Stimulated activated naive CD8-positive, alpha-beta T cell treated with anti-CD3 and anti-CD28 coated beads, Interleukin-15, Interleukin-2, amounts not matched to agents 100 ng/mL and 50 ng/mL, for 24 hours (primary cell): Measurements from ENCODE around the gene MYO5B.

Experiments used
- H3K27ac Mint-ChIP-seq: one replicate; pipeline ENCODE4 v1.8.0; 2021; ENCODE audit warnings: mild to moderate bottlenecking, mixed read lengths
- H3K27me3 Mint-ChIP-seq: one replicate; pipeline ENCODE4 v1.8.0; 2021; ENCODE audit warnings: mixed read lengths
- H3K36me3 Mint-ChIP-seq: one replicate; pipeline ENCODE4 v1.8.0; 2021; ENCODE audit warnings: low read depth, mixed read lengths
- H3K4me1 Mint-ChIP-seq: one replicate; pipeline ENCODE4 v1.8.0; 2021; ENCODE audit warnings: low read depth, mixed read lengths
- H3K4me3 Mint-ChIP-seq: one replicate; pipeline ENCODE4 v1.8.0; 2021; ENCODE audit warnings: mild to moderate bottlenecking, mixed read lengths
- H3K9me3 Mint-ChIP-seq: one replicate; pipeline ENCODE4 v1.8.0; 2021; ENCODE audit warnings: mixed read lengths

Gene MYO5B

GRCh38 chr18:50061876-50062517, 132.9 kb downstream of the MYO5B start:
- Mint-ChIP-seq H3K27ac (no peak overlapping the region), H3K36me3 (no peaks in the 10 kb centered on the region), H3K4me3 (no peak overlapping the region), H3K9me3 (no peaks in the 10 kb centered on the region), H3K27me3 (peaks cover 25% of the 10 kb centered on the region), H3K4me1 (no peaks in the 10 kb centered on the region)

GRCh38 chr18:50060822-50061221, 134.1 kb downstream of the MYO5B start:
- Mint-ChIP-seq H3K27me3 (peaks cover 25% of the 10 kb centered on the region), H3K4me1 (no peaks in the 10 kb centered on the region), H3K27ac (no peak overlapping the region), H3K9me3 (no peaks in the 10 kb centered on the region), H3K36me3 (no peaks in the 10 kb centered on the region), H3K4me3 (no peak overlapping the region)

GRCh38 chr18:50058731-50059130, 136.2 kb downstream of the MYO5B start:
- H3K4me1 Mint-ChIP-seq, result no peaks in the 10 kb centered on the region
- no peak overlapping the region for H3K27ac Mint-ChIP-seq
- H3K4me3 Mint-ChIP-seq, result no peak overlapping the region
- no peaks in the 10 kb centered on the region for H3K36me3 Mint-ChIP-seq
- H3K9me3 Mint-ChIP-seq, result no peaks in the 10 kb centered on the region
- H3K27me3 Mint-ChIP-seq, result peaks cover 15% of the 10 kb centered on the region

- Mint-ChIP-seq H3K4me3 (no peak overlapping the region), H3K27me3 (peaks cover 8% of the 10 kb centered on the region)
These were observed 137.9 kb downstream of the MYO5B start for GRCh38 chr18:50057009-50057408.

GRCh38 chr18:50056185-50056584, 138.8 kb downstream of the MYO5B start:
- H3K36me3 Mint-ChIP-seq, result no peaks in the 10 kb centered on the region
- H3K27ac Mint-ChIP-seq, result no peak overlapping the region
- no peaks in the 10 kb centered on the region for H3K9me3 Mint-ChIP-seq
- peaks cover 8% of the 10 kb centered on the region for H3K27me3 Mint-ChIP-seq
- no peak overlapping the region for H3K4me3 Mint-ChIP-seq
- no peaks in the 10 kb centered on the region for H3K4me1 Mint-ChIP-seq

More at GRCh38 chr18:50057009-50057408, 137.9 kb downstream of the MYO5B start:
- H3K36me3 Mint-ChIP-seq, result no peaks in the 10 kb centered on the region
- no peaks in the 10 kb centered on the region for H3K4me1 Mint-ChIP-seq
- no peak overlapping the region for H3K27ac Mint-ChIP-seq
- no peaks in the 10 kb centered on the region for H3K9me3 Mint-ChIP-seq

GRCh38 chr18:50055488-50055887, 139.5 kb downstream of the MYO5B start:
- Mint-ChIP-seq H3K27ac (no peak overlapping the region), H3K9me3 (no peaks in the 10 kb centered on the region), H3K4me1 (no peaks in the 10 kb centered on the region), H3K4me3 (no peak overlapping the region), H3K27me3 (peaks cover 8% of the 10 kb centered on the region), H3K36me3 (no peaks in the 10 kb centered on the region)

- no peak overlapping the region for H3K4me3 Mint-ChIP-seq
- no peaks in the 10 kb centered on the region for H3K4me1 Mint-ChIP-seq
- H3K27me3 Mint-ChIP-seq, result peaks cover 3% of the 10 kb centered on the region
- no peak overlapping the region for H3K27ac Mint-ChIP-seq
- H3K36me3 Mint-ChIP-seq, result no peaks in the 10 kb centered on the region
- no peaks in the 10 kb centered on the region for H3K9me3 Mint-ChIP-seq
These were observed 141.8 kb downstream of the MYO5B start for GRCh38 chr18:50053111-50053510.

GRCh38 chr18:50051288-50051687, 143.7 kb downstream of the MYO5B start:
- Mint-ChIP-seq H3K4me1 (no peaks in the 10 kb centered on the region), H3K27ac (no peak overlapping the region), H3K9me3 (no peaks in the 10 kb centered on the region), H3K36me3 (no peaks in the 10 kb centered on the region), H3K4me3 (no peak overlapping the region), H3K27me3 (no peaks in the 10 kb centered on the region)

- Mint-ChIP-seq H3K27me3 (peaks cover 18% of the 10 kb centered on the region), H3K36me3 (no peaks in the 10 kb centered on the region), H3K4me3 (no peak overlapping the region), H3K9me3 (no peaks in the 10 kb centered on the region), H3K27ac (no peak overlapping the region), H3K4me1 (no peaks in the 10 kb centered on the region)
These were observed 149.8 kb downstream of the MYO5B start for GRCh38 chr18:50045126-50045525.

- no peaks in the 10 kb centered on the region for H3K4me1 Mint-ChIP-seq
- H3K36me3 Mint-ChIP-seq, result no peaks in the 10 kb centered on the region
These were observed 150.5 kb downstream of the MYO5B start for GRCh38 chr18:50044402-50044801.

GRCh38 chr18:50042611-50043010, 152.3 kb downstream of the MYO5B start:
- Mint-ChIP-seq H3K4me1 (no peaks in the 10 kb centered on the region), H3K27ac (no peak overlapping the region), H3K36me3 (no peaks in the 10 kb centered on the region), H3K27me3 (peaks cover 22% of the 10 kb centered on the region), H3K4me3 (no peak overlapping the region), H3K9me3 (no peaks in the 10 kb centered on the region)

More at GRCh38 chr18:50044402-50044801, 150.5 kb downstream of the MYO5B start:
- Mint-ChIP-seq H3K4me3 (no peak overlapping the region), H3K27me3 (peaks cover 19% of the 10 kb centered on the region), H3K27ac (no peak overlapping the region), H3K9me3 (no peaks in the 10 kb centered on the region)

- Mint-ChIP-seq H3K4me1 (no peaks in the 10 kb centered on the region), H3K36me3 (no peaks in the 10 kb centered on the region), H3K4me3 (no peak overlapping the region), H3K27me3 (peaks cover 25% of the 10 kb centered on the region), H3K9me3 (no peaks in the 10 kb centered on the region), H3K27ac (no peak overlapping the region)
These were observed 155.2 kb downstream of the MYO5B start for GRCh38 chr18:50039746-50040145.

- Mint-ChIP-seq H3K36me3 (no peaks in the 10 kb centered on the region), H3K4me3 (no peak overlapping the region), H3K27ac (no peak overlapping the region), H3K27me3 (peaks cover 26% of the 10 kb centered on the region), H3K4me1 (peaks cover under 1% of the 10 kb centered on the region), H3K9me3 (no peaks in the 10 kb centered on the region)
These were observed 156.5 kb downstream of the MYO5B start for GRCh38 chr18:50038448-50038847.

- H3K9me3 Mint-ChIP-seq, result no peaks in the 10 kb centered on the region
- H3K27ac Mint-ChIP-seq, result no peak overlapping the region
- no peaks in the 10 kb centered on the region for H3K36me3 Mint-ChIP-seq
- peaks cover 11% of the 10 kb centered on the region for H3K27me3 Mint-ChIP-seq
- peaks cover 5% of the 10 kb centered on the region for H3K4me1 Mint-ChIP-seq
- no peak overlapping the region for H3K4me3 Mint-ChIP-seq
These were observed 160.9 kb downstream of the MYO5B start for GRCh38 chr18:50034029-50034428.

GRCh38 chr18:50033004-50033403, 161.9 kb downstream of the MYO5B start:
- no peak overlapping the region for H3K4me3 Mint-ChIP-seq
- H3K9me3 Mint-ChIP-seq, result no peaks in the 10 kb centered on the region
- peaks cover 13% of the 10 kb centered on the region for H3K27me3 Mint-ChIP-seq
- no peaks in the 10 kb centered on the region for H3K36me3 Mint-ChIP-seq
- peaks cover 5% of the 10 kb centered on the region for H3K4me1 Mint-ChIP-seq
- no peak overlapping the region for H3K27ac Mint-ChIP-seq

- Mint-ChIP-seq H3K27ac (no peak overlapping the region), H3K4me1 (peaks cover 5% of the 10 kb centered on the region), H3K27me3 (peaks cover 24% of the 10 kb centered on the region), H3K36me3 (no peaks in the 10 kb centered on the region), H3K4me3 (no peak overlapping the region), H3K9me3 (no peaks in the 10 kb centered on the region)
These were observed 164.8 kb downstream of the MYO5B start for GRCh38 chr18:50030146-50030545.
